H9 (cell line): Measurements from ENCODE around the gene IGFBP5. TPM values are rescaled to one million over a fixed set of nuclear protein-coding genes. Genes with fewer than 3 reads are reported as not detected.

Experiments used
- DNase-seq: peaks from one replicate; pipeline ENCODE4 v3.0.0-alpha.2; 2017
- H2AFZ ChIP-seq: one replicate; pipeline ENCODE4 v1.6.1; 2013; ENCODE audit warnings: mild to moderate bottlenecking, low read length, control low read depth, moderate library complexity
- H2AK5ac ChIP-seq: 2 replicates; pipeline ENCODE4 v1.6.1; 2013; ENCODE audit warnings: low read length, control low read depth, mixed read lengths; ENCODE audit not compliant: insufficient read length
- H2BK120ac ChIP-seq: one replicate; pipeline ENCODE4 v1.6.1; 2013; ENCODE audit warnings: low read depth, mild to moderate bottlenecking, low read length, control low read depth, inconsistent platforms; ENCODE audit not compliant: poor library complexity, severe bottlenecking
- H2BK12ac ChIP-seq: 2 replicates; pipeline ENCODE4 v1.6.1; 2013; ENCODE audit warnings: low read length, control low read depth, mixed read lengths, low read depth; ENCODE audit not compliant: insufficient read length
- H2BK15ac ChIP-seq: 2 replicates; pipeline ENCODE4 v1.6.1; 2013; ENCODE audit warnings: low read depth, low read length, control low read depth
- H2BK20ac ChIP-seq: one replicate; pipeline ENCODE4 v1.6.1; 2013; ENCODE audit warnings: low read depth, mild to moderate bottlenecking, low read length, control low read depth, inconsistent platforms; ENCODE audit not compliant: poor library complexity, severe bottlenecking
- H2BK5ac ChIP-seq: 2 replicates; pipeline ENCODE4 v1.6.1; 2013; ENCODE audit warnings: low read length, control low read depth, mixed read lengths; ENCODE audit not compliant: insufficient read length
- H3K14ac ChIP-seq: 2 replicates; pipeline ENCODE4 v1.6.1; 2013; ENCODE audit warnings: low read length, control low read depth; ENCODE audit not compliant: insufficient read depth
- H3K18ac ChIP-seq: 2 replicates; pipeline ENCODE4 v1.6.1; 2013; ENCODE audit warnings: low read depth, mild to moderate bottlenecking, mixed read lengths, low read length, control low read depth; ENCODE audit not compliant: insufficient read length
- H3K23ac ChIP-seq: 2 replicates; pipeline ENCODE4 v1.6.1; 2013; ENCODE audit warnings: low read length, control low read depth, mixed read lengths, low read depth; ENCODE audit not compliant: insufficient read length
- H3K23me2 ChIP-seq: 2 replicates; pipeline ENCODE4 v1.6.1; 2013; ENCODE audit warnings: low read depth, mild to moderate bottlenecking, mixed read lengths, low read length, control low read depth; ENCODE audit not compliant: insufficient read length, poor library complexity, severe bottlenecking
- H3K27ac ChIP-seq: 2 replicates; pipeline ENCODE4 v1.5.1; 2013; ENCODE audit warnings: low read length, control low read depth, mixed read lengths, low read depth; ENCODE audit not compliant: insufficient read length
- H3K27me3 ChIP-seq: 2 replicates; pipeline ENCODE4 v1.6.1; 2013; ENCODE audit warnings: low read length, control low read depth, inconsistent platforms; ENCODE audit not compliant: insufficient read depth
- H3K4ac ChIP-seq: 2 replicates; pipeline ENCODE4 v1.6.1; 2013; ENCODE audit warnings: low read depth, mild to moderate bottlenecking, control low read depth, inconsistent platforms, low read length, moderate library complexity
- H3K4me1 ChIP-seq: 2 replicates; pipeline ENCODE4 v1.6.1; 2013; ENCODE audit warnings: low read length, control low read depth, inconsistent platforms; ENCODE audit not compliant: insufficient read depth
- H3K4me2 ChIP-seq: 2 replicates; pipeline ENCODE4 v1.6.1; 2013; ENCODE audit warnings: low read length, control low read depth, mixed read lengths; ENCODE audit not compliant: insufficient read length, insufficient read depth
- H3K56ac ChIP-seq: 2 replicates; pipeline ENCODE4 v1.6.1; 2013; ENCODE audit warnings: low read depth, mild to moderate bottlenecking, mixed read lengths, low read length, control low read depth; ENCODE audit not compliant: insufficient read length
- H3K79me1 ChIP-seq: 2 replicates; pipeline ENCODE4 v1.6.1; 2013; ENCODE audit warnings: low read depth, mild to moderate bottlenecking, moderate library complexity, low read length, control low read depth, inconsistent platforms; ENCODE audit not compliant: insufficient read depth, poor library complexity, severe bottlenecking
- H3K79me2 ChIP-seq: 2 replicates; pipeline ENCODE4 v1.6.1; 2013; ENCODE audit warnings: low read length, control low read depth, inconsistent platforms; ENCODE audit not compliant: insufficient read depth
- H3K9ac ChIP-seq: 2 replicates; pipeline ENCODE4 v1.6.1; 2013; ENCODE audit warnings: low read length, control low read depth, mixed read lengths; ENCODE audit not compliant: insufficient read length; ENCODE audit errors: extremely low read depth
- H3K9me3 ChIP-seq: one replicate; pipeline ENCODE4 v1.6.1; 2013; ENCODE audit warnings: low read depth, low read length, inconsistent platforms; ENCODE audit not compliant: control insufficient read depth
- H3T11ph ChIP-seq: one replicate; pipeline ENCODE4 v1.6.1; 2013; ENCODE audit warnings: mild to moderate bottlenecking, low read length, control low read depth, inconsistent platforms
- H4K20me1 ChIP-seq: one replicate; pipeline ENCODE4 v1.6.1; 2013; ENCODE audit not compliant: control insufficient read depth, insufficient read length, insufficient read depth
- H4K5ac ChIP-seq: 2 replicates; pipeline ENCODE4 v1.6.1; 2013; ENCODE audit warnings: low read depth, mild to moderate bottlenecking, mixed read lengths, low read length, control low read depth; ENCODE audit not compliant: insufficient read length
- H4K8ac ChIP-seq: replicated peaks from 2 replicates; pipeline ENCODE4 v1.6.1; 2013; ENCODE audit warnings: low read length, control low read depth, mixed read lengths, low read depth; ENCODE audit not compliant: insufficient read length
- H4K91ac ChIP-seq: 2 replicates; pipeline ENCODE4 v1.6.1; 2013; ENCODE audit warnings: low read depth, mild to moderate bottlenecking, moderate library complexity, mixed read lengths, low read length, control low read depth; ENCODE audit not compliant: insufficient read length
- H3K27ac Mint-ChIP-seq, 3 experiments: 2 replicates in 2 of 3; 3 replicates in 1 of 3; pipeline ENCODE4 v1.8.0; 2020 to 2021; ENCODE audit warnings: mixed read lengths in 3 of 3, mild to moderate bottlenecking in 1 of 3, moderate library complexity in 1 of 3
- H3K27me3 Mint-ChIP-seq: 2 replicates; pipeline ENCODE4 v1.8.0; 2021; ENCODE audit warnings: low read depth, mild to moderate bottlenecking, moderate library complexity, mixed read lengths
- H3K36me3 Mint-ChIP-seq, 3 experiments: 2 replicates in 2 of 3; 3 replicates in 1 of 3; pipeline ENCODE4 v1.8.0; 2020 to 2021; ENCODE audit warnings: low read depth in 3 of 3, mixed read lengths in 3 of 3; ENCODE audit not compliant: insufficient read depth in 1 of 3
- H3K4me1 Mint-ChIP-seq, 2 experiments: 2 replicates each; pipeline ENCODE4 v1.8.0; 2020; ENCODE audit warnings: mixed read lengths in 2 of 2
- H3K4me3 Mint-ChIP-seq, 2 experiments: 2 replicates in 1 of 2; 3 replicates in 1 of 2; pipeline ENCODE4 v1.8.0; 2020 to 2021; ENCODE audit warnings: mild to moderate bottlenecking in 2 of 2, mixed read lengths in 2 of 2, moderate library complexity in 1 of 2
- H3K9me3 Mint-ChIP-seq, 2 experiments: 2 replicates in 1 of 2; 3 replicates in 1 of 2; pipeline ENCODE4 v1.8.0; 2020; ENCODE audit warnings: mild to moderate bottlenecking in 2 of 2, mixed read lengths in 2 of 2, moderate library complexity in 1 of 2
- CTCF ChIP-seq: fragments of 200-600 bp; sonication (generic); conservative IDR thresholded peaks from 3 replicates; pipeline ENCODE4 v1.8.0; 2021; ENCODE audit warnings: antibody characterized with exemption, mild to moderate bottlenecking
- WGBS: extraction: QIAGEN DNeasy Blood & Tissue Kit; methylation state at CpG from one replicate; pipeline ENCODE4 v1.1.7; 2013; ENCODE audit warnings: missing lambda C conversion rate, low lambda C conversion rate, mixed read lengths; ENCODE audit not compliant: insufficient read length; ENCODE audit errors: extremely low coverage; 5-methylcytosine and 5-hydroxymethylcytosine counted together
- total RNA-seq: library from RNA; stranded (reverse); gene quantifications from 2 replicates; pipeline ENCODE4 v1.2.1, GENCODE V29; 2021

The IGFBP5 gene
- total RNA-seq, 1 experiment from 2014 or later = 0.90 TPM

GRCh38 chr2:216733046-216733445 is 37.7 kb upstream of the IGFBP5 start:
- no peak overlapping the region for H3K27ac ChIP-seq
- H3K27ac Mint-ChIP-seq = no peak overlapping the region; a peak in 1 of 7 replicates
- no peaks in the 10 kb centered on the region for H3K79me2 ChIP-seq
- no peak overlapping the region for H3K18ac ChIP-seq
- no peaks in the 10 kb centered on the region; a peak in 1 of 7 replicates for H3K36me3 Mint-ChIP-seq
- H2BK20ac ChIP-seq = no peak overlapping the region
- H3K14ac ChIP-seq = no peak overlapping the region
- H3K27me3 Mint-ChIP-seq = peaks cover 4% of the 10 kb centered on the region
- no peaks in the 10 kb centered on the region for H3K23me2 ChIP-seq
- no peaks in the 10 kb centered on the region for H4K20me1 ChIP-seq
- H2BK12ac ChIP-seq = no peak overlapping the region
- H3K4me2 ChIP-seq = no peak overlapping the region
- H3K9me3 Mint-ChIP-seq = no peaks in the 10 kb centered on the region
- H2AK5ac ChIP-seq = no peak overlapping the region
- H2AFZ ChIP-seq = no peak overlapping the region
- H2BK120ac ChIP-seq = no peak overlapping the region
- H3K27me3 ChIP-seq = no peaks in the 10 kb centered on the region
- H3T11ph ChIP-seq = no peak overlapping the region
- no peak overlapping the region for H3K4me3 Mint-ChIP-seq
- H3K4ac ChIP-seq = no peak overlapping the region
- no peak overlapping the region for H4K91ac ChIP-seq
- no peak overlapping the region for H2BK15ac ChIP-seq
- H3K9me3 ChIP-seq = no peaks in the 10 kb centered on the region
- H3K23ac ChIP-seq = no peak overlapping the region
- no peak overlapping the region for H3K56ac ChIP-seq
- no peak overlapping the region for H4K5ac ChIP-seq
- no peak overlapping the region for H3K9ac ChIP-seq
- WGBS = no CpG with 5 or more reads among the region's 7 CpGs
- peaks cover 6 to 7% of the 10 kb centered on the region in 2 experiments for H3K4me1 Mint-ChIP-seq
- H2BK5ac ChIP-seq = no peak overlapping the region
- DNase-seq = no peak
- H3K79me1 ChIP-seq = no peaks in the 10 kb centered on the region
- no peaks in the 10 kb centered on the region for H3K4me1 ChIP-seq
- TF ChIP-seq CTCF = no peak
- no peak overlapping the region for H4K8ac ChIP-seq
